Choroid plexus epithelial cell (primary cell): Measurements from ENCODE around the gene SRCAP.

Experiments
- DNase-seq: peaks from one replicate; pipeline ENCODE4 v3.0.0-alpha.2; 2010; ENCODE audit warnings: low read depth
- H3K4me3 ChIP-seq: 2 replicates; pipeline ENCODE4 v1.5.1; 2011; ENCODE audit warnings: low read depth, mild to moderate bottlenecking, control low read depth, low read length, moderate library complexity
- TF ChIP-seq, protein P1 (sequence below): conservative IDR thresholded peaks from 2 replicates; pipeline ENCODE4 v1.5.1; 2011; ENCODE audit warnings: low read depth, mild to moderate bottlenecking, control low read depth, inconsistent platforms, low read length, moderate library complexity

SRCAP gene

DNA sequence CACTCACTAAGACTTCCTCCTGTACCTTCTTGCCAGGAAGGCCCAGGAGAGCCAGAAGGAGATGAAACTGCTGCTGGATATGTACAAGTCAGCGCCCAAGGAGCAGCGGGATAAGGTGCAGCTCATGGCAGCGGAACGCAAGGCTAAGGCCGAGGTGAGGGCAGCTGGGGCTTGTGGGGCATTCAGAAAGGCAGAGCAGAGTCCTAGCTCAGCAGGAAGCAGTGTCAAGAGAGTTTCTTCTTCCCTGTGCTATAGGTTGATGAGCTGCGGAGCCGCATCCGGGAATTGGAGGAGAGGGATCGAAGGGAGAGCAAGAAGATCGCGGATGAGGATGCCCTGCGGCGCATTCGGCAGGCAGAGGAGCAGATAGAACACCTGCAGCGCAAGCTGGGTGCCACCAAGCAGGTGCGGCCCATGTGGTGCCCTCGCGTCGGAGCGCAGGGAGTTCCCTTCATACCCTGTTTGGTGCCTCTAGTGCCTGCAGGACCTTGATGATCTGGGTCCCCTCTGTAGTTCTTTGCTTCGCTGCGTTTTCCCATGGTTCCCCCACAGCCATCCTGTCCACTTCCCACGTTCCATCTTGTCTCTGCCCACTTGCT, 69.7 kb downstream of the SRCAP start:
- TF ChIP-seq, protein P1, sequence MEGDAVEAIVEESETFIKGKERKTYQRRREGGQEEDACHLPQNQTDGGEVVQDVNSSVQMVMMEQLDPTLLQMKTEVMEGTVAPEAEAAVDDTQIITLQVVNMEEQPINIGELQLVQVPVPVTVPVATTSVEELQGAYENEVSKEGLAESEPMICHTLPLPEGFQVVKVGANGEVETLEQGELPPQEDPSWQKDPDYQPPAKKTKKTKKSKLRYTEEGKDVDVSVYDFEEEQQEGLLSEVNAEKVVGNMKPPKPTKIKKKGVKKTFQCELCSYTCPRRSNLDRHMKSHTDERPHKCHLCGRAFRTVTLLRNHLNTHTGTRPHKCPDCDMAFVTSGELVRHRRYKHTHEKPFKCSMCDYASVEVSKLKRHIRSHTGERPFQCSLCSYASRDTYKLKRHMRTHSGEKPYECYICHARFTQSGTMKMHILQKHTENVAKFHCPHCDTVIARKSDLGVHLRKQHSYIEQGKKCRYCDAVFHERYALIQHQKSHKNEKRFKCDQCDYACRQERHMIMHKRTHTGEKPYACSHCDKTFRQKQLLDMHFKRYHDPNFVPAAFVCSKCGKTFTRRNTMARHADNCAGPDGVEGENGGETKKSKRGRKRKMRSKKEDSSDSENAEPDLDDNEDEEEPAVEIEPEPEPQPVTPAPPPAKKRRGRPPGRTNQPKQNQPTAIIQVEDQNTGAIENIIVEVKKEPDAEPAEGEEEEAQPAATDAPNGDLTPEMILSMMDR: no peak
- no peak overlapping the region for H3K4me3 ChIP-seq
- no peak for DNase-seq

DNA sequence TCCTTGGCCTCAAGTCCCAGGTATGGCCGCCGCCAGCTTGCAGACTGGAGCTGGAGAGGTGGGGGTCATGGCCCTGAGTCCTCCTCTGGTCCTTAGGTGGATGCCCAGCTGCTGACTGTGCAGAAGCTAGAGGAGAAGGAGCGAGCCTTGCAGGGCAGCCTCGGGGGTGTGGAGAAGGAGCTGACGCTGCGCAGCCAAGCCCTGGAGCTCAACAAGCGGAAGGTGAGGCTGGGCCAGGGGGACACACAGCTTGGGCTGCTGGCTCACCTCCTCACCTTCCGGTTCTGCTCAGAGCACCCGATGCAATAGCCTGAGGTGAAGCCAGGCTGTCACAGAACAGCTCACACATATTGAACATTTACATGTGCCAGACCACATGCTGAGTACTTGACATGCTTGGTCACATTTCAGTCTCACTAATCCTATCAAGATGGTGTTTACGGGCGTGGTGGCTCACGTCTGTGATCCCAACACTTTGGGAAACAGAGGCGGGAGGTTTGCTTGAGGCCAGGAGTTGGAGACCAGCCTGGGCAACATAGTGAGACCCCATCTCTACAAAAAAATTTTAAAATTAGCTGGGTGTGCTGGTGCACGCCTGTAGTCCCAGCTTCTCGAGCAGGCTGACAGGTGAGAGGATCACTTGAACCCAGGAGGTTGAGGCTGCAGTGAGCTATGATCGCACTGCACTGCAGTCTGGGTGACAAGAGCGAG, 70.6 kb downstream of the SRCAP start:
- no peak overlapping the region for H3K4me3 ChIP-seq
- no peak for DNase-seq
- TF ChIP-seq, protein P1: no peak

DNA sequence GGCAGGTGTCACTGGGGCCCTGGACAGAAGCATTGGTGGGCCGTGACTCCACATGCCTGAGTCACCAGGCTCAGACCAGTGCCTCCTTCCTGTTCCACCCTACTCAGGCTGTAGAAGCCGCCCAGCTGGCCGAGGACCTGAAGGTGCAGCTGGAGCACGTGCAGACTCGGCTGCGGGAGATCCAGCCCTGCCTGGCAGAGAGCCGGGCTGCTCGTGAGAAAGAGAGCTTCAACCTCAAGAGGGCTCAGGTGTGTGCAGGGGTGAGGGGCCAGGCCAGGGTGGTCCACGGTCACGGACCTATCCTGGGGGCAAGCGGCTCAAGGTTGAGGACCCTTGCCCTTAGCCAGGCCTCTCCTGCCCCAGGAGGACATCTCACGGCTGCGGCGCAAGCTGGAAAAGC, 72.8 kb downstream of the SRCAP start:
- TF ChIP-seq, protein P1: no peak
- peak; percentile 13 for DNase-seq
- H3K4me3 ChIP-seq: no peak overlapping the region

DNA sequence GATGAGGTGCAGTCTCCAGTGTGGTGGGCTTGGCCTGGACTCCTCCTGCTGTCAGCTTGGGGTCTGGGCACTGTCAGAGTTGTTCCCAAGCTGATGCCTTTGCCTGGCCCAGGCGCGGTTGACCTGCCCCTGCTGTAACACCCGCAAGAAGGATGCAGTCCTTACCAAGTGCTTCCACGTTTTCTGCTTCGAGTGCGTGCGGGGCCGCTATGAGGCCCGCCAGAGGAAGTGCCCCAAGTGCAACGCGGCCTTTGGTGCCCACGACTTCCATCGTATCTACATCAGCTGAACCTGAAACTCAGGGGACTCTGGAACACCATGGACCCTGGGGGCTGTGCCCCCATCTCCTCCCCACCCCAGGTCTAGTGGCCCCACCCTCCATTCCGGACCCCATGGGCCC, 74.9 kb downstream of the SRCAP start:
- TF ChIP-seq, protein P1: no peak
- H3K4me3 ChIP-seq: no peak overlapping the region
- DNase-seq: no peak

DNA sequence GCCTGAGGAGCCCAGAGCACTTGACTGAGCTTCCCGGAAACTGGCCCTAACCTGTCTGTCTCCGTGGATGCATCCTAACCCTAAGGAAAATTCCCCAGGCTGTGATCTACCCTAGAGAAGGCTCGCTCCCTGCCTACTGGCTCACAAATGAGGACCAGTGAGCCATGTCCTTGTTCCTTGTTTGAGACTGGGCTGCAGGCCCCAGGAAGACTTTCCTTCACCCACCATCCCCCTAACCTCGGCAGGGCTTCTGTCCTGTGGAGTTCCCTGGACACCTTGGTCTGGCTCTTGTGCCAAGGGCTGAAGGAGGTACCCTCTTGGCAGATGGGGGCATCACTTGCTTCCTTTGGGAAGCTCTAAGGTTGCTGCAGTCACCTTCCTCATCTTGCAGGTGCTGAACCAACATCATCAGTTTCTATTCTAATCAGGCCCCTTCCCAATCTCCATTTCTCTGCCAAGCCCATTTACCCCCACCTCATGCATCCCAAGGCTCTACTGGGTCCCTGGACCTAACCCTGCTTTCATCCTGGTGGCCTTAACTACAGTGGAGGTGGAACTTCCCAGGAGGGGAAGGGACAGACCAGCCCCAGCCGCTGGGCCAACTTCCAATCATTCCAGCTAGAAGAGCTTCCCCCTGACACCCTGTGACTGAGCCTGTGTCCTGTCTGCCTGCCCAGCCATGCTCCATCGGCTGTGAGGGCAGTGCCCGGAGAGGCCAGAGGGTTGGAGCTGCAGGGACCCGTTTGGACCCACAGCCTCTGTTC, 75.6 kb downstream of the SRCAP start:
- peak overlapping the region; percentile 83 for H3K4me3 ChIP-seq
- TF ChIP-seq, protein P1: no peak
- no peak for DNase-seq

DNA sequence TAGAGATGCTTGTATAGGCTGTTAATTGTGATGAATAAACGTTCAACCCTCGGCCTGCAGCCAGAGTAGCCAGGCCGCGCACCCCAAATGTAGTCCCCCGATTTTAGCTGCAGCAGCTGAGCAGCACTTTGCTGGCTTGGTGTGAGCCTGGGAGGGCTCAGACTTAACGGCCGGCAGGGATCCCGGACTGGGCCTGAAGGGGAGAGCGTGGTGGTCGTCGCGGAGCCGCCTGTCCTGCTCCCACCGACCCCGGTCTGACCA, 76.1 kb downstream of the SRCAP start:
- DNase-seq: no peak
- TF ChIP-seq, protein P1: no peak
- H3K4me3 ChIP-seq: peak overlapping the region; percentile 83
